Measurements from ENCODE around the gene GRN. TPM values are rescaled to one million over a fixed set of nuclear protein-coding genes. Genes with fewer than 3 reads are reported as not detected.
A peak's percentile ranks its signal among the peaks of the same experiment; 100 is the strongest.
"Not testable (repeated sequence)": the region's sequence is repeated elsewhere in the genome, so short reads cannot be mapped to it uniquely, and the experiment has no call there.

The GRN gene
- total and polyA plus RNA-seq, 2 donors (not counting 3 experiments of a cell fraction or from before 2014, with no cell fraction given) = 343 to 1,034 TPM

DNA sequence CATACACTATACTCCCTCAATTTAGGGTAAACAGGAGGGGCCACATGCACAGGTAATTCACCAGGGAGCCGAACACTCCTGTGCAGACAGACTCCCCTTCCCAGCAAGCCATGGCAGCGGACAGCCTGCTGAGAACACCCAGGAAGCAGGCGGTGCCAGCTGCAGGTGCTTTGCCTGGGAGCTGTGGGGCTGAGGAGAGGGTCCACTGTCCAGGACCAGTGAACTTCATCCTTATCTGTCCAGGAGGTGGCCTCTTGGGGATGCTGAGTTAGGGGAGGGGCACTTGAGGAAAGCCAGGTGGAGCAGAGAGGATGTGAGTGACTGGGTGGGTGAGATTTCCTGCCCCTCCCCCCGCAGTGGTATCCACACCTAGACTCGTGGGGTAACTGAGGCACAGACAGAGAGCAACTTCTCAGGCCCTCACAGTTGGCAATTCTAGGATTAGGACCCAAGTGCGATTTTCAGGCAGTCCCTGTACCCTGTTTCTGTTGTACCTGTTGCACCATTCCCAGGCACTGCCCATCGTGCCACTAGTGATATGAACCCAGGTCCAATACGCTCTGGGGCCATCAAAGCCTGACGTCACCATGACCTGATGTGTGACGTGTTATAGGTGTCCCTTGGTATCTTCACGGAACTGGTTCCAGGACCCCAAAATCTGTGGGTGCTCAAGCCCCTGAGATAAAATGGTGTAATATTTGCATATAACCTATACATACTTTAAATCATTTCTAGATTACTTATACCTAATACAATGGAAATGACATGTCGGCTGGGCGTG is 1.2 kb downstream of the GRN start:
- Histone ChIP-seq H3K4me2 (ENCODE audit: insufficient read depth, low read length) (peak overlapping the region; percentile 60), H4K20me1 (replicated peaks; ENCODE audit: control insufficient read depth, extremely low read depth, insufficient read depth, low read length) (no peaks in the 10 kb centered on the region), H3K4me3 (replicated peaks in 1 of 3; ENCODE audit: insufficient read depth in 1 of 3, low read depth in 1 of 3, low read length in 3 of 3) (peak overlapping the region in 2 of 3 experiments; percentile 62 to 70), H3K9ac (replicated peaks; ENCODE audit: extremely low read depth, insufficient read depth, low read length) (no peak overlapping the region), H3K27ac (ENCODE audit: insufficient read depth, low read depth, low read length) (no peak overlapping the region), H3K79me2 (ENCODE audit: control insufficient read depth, insufficient read depth, low read length) (peaks cover 2% of the 10 kb centered on the region), H2AFZ (ENCODE audit: low read depth, low read length) (no peak overlapping the region), H3K4me1 (ENCODE audit: control insufficient read depth, extremely low read depth, insufficient read depth, low read length) (no peaks in the 10 kb centered on the region), H3K9me3 (replicated peaks; ENCODE audit: control insufficient read depth, insufficient read depth, low read length) (no peaks in the 10 kb centered on the region), H3K36me3 (ENCODE audit: control insufficient read depth in 2 of 2, extremely low read depth in 1 of 2, insufficient read depth in 2 of 2, low read length in 2 of 2) (peaks cover 6 to 21% of the 10 kb centered on the region in 2 experiments), H3K9me1 (replicated peaks; ENCODE audit: control insufficient read depth, extremely low read depth, insufficient read depth, low read length) (no peaks in the 10 kb centered on the region), H3K27me3 (ENCODE audit: control insufficient read depth in 2 of 2, insufficient read depth in 2 of 2, low read length in 2 of 2) (no peaks in the 10 kb centered on the region)
- dilution Hi-C loops (cut with MboI; ENCODE audit: extremely low pct_ligation_motif_present, low sequenced_read_pairs) (no loop called here), intact Hi-C loops (cut with micrococcal nuclease) (no loop called here)
- TF ChIP-seq JUN (IDR thresholded peaks at IDR 0.05; ENCODE audit: borderline replicate concordance, insufficient read depth, insufficient read length, low read depth) (no peak), POLR2AphosphoS5 (IDR thresholded peaks at IDR 0.05; ENCODE audit: insufficient read depth, low read depth, low read length) (no peak), GATA2 (IDR thresholded peaks at IDR 0.05; ENCODE audit: insufficient read depth, insufficient read length, low read depth, low read length) (no peak), MYC (IDR thresholded peaks at IDR 0.05; ENCODE audit: low read depth, low read length) (no peak), POLR2A (IDR thresholded peaks at IDR 0.05; ENCODE audit: low read depth, low read length) (no peak), CTCF (IDR thresholded peaks at IDR 0.05; ENCODE audit: extremely low read depth in 1 of 2, insufficient read depth in 1 of 2, low read depth in 1 of 2, low read length in 2 of 2) (no peak), EZH2 (IDR thresholded peaks at IDR 0.05; ENCODE audit: borderline replicate concordance, low read depth, low read length, severe bottlenecking) (no peak)
- TF ChIP-seq, protein P1, sequence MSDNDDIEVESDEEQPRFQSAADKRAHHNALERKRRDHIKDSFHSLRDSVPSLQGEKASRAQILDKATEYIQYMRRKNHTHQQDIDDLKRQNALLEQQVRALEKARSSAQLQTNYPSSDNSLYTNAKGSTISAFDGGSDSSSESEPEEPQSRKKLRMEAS (IDR thresholded peaks at IDR 0.05; ENCODE audit: insufficient read depth, insufficient read length) = no peak
- ChIA-PET CTCF (interaction anchor here (0.6 to 3.2 kb wide), 19 partner anchors 7 to 402 kb away, joined by 3 to 37 read pairs (median 6); partner anchors contain the start of genes FAM171A2 and TMUB2), POLR2A (interaction anchor here (0.7 to 1.6 kb wide), 2 partner anchors 125 to 142 kb away, joined by 3 to 4 read pairs; no protein-coding TSS in a partner anchor)
- DNase-seq (ENCODE audit: low read depth, low spot score) = no peak
- FAIRE-seq = no peak
- no TSS peak for BruUV-seq (replicated peaks)

GRCh38 chr17:44347206-44348055 is 2.3 kb downstream of the GRN start:
- H4K20me1 ChIP-seq (replicated peaks; ENCODE audit: control insufficient read depth, extremely low read depth, insufficient read depth, low read length); H3K27me3 ChIP-seq (ENCODE audit: control insufficient read depth in 2 of 2, insufficient read depth in 2 of 2, low read length in 2 of 2); DNase-seq (ENCODE audit: low read depth, low spot score); BruUV-seq (replicated peaks); H3K9ac ChIP-seq (replicated peaks; ENCODE audit: extremely low read depth, insufficient read depth, low read length); H3K4me2 ChIP-seq (ENCODE audit: insufficient read depth, low read length); H2AFZ ChIP-seq (ENCODE audit: low read depth, low read length); H3K9me1 ChIP-seq (replicated peaks; ENCODE audit: control insufficient read depth, extremely low read depth, insufficient read depth, low read length); H3K4me1 ChIP-seq (ENCODE audit: control insufficient read depth, extremely low read depth, insufficient read depth, low read length); intact Hi-C loops (cut with micrococcal nuclease); POLR2A ChIA-PET; H3K9me3 ChIP-seq (replicated peaks; ENCODE audit: control insufficient read depth, insufficient read depth, low read length); H3K79me2 ChIP-seq (ENCODE audit: control insufficient read depth, insufficient read depth, low read length); FAIRE-seq; H3K27ac ChIP-seq (ENCODE audit: insufficient read depth, low read depth, low read length); H3K4me3 ChIP-seq (replicated peaks in 1 of 3; ENCODE audit: insufficient read depth in 1 of 3, low read depth in 1 of 3, low read length in 3 of 3); dilution Hi-C loops (cut with MboI; ENCODE audit: extremely low pct_ligation_motif_present, low sequenced_read_pairs): not testable (repeated sequence)
- H3K36me3 ChIP-seq (ENCODE audit: control insufficient read depth in 2 of 2, extremely low read depth in 1 of 2, insufficient read depth in 2 of 2, low read length in 2 of 2) = peaks cover 6 to 33% of the 10 kb centered on the region in 2 experiments
- CTCF ChIA-PET = interaction anchor here (0.6 to 1.6 kb wide), 4 partner anchors 8 to 137 kb away, joined by 3 to 7 read pairs (median 4); partner anchors contain the start of gene FAM171A2

Measured in endothelial cell of umbilical vein (primary cell).